CD4-positive, alpha-beta T cell treated with Interleukin-1 beta for 1 hour (primary cell): ENCODE data around the gene FXN.
"Not testable (repeated sequence)": the region's sequence is repeated elsewhere in the genome, so short reads cannot be mapped to it uniquely, and the experiment has no call there.

Experiments used
- DNase-seq, 2 donors: peaks; one replicate each; pipeline ENCODE4 v3.0.0-alpha.2; 2020 to 2022

Gene FXN

GRCh38 chr9:69027355-69028097 is 8.0 kb upstream of the FXN start:
- DNase-seq: peak; percentile 33 to 65

- peak; percentile 34 to 48 for DNase-seq
Observed at GRCh38 chr9:69028754-69029153, 6.8 kb upstream of the FXN start.

GRCh38 chr9:69029535-69029934 is 6.0 kb upstream of the FXN start:
- DNase-seq: no peak

GRCh38 chr9:69030851-69031645 is 4.5 kb upstream of the FXN start:
- DNase-seq: no peak

GRCh38 chr9:69034071-69034470 is 1.5 kb upstream of the FXN start:
- DNase-seq: no peak

GRCh38 chr9:69036309-69036708 is 757 bp downstream of the FXN start:
- DNase-seq: peak; percentile 16 to 36

GRCh38 chr9:69036799-69037198 is 1.2 kb downstream of the FXN start:
- DNase-seq: no peak

- DNase-seq: no peak
Observed at GRCh38 chr9:69040646-69041045, 5.1 kb downstream of the FXN start.

- no peak for DNase-seq
Observed at GRCh38 chr9:69044240-69045219, 9.0 kb downstream of the FXN start.

GRCh38 chr9:69045821-69046220 is 10.3 kb downstream of the FXN start:
- DNase-seq: no peak

GRCh38 chr9:69046723-69047122 is 11.2 kb downstream of the FXN start:
- DNase-seq: no peak

GRCh38 chr9:69047371-69047770 is 11.8 kb downstream of the FXN start:
- no peak for DNase-seq

GRCh38 chr9:69049094-69049493 is 13.5 kb downstream of the FXN start:
- no peak for DNase-seq

GRCh38 chr9:69050936-69051335 is 15.4 kb downstream of the FXN start:
- DNase-seq: not testable (repeated sequence)

GRCh38 chr9:69054989-69055388 is 19.4 kb downstream of the FXN start:
- DNase-seq: no peak

- DNase-seq: no peak
Observed at GRCh38 chr9:69056191-69056815, 20.8 kb downstream of the FXN start.

- no peak for DNase-seq
Observed at GRCh38 chr9:69058101-69058500, 22.5 kb downstream of the FXN start.

- DNase-seq: no peak
Observed at GRCh38 chr9:69060766-69061165, 25.2 kb downstream of the FXN start.

- no peak for DNase-seq
Observed at GRCh38 chr9:69062195-69062594, 26.6 kb downstream of the FXN start.

GRCh38 chr9:69063839-69064238 is 28.3 kb downstream of the FXN start:
- DNase-seq: no peak

- no peak for DNase-seq
Observed at GRCh38 chr9:69065660-69066059, 30.1 kb downstream of the FXN start.

- no peak for DNase-seq
Observed at GRCh38 chr9:69066955-69067354, 31.4 kb downstream of the FXN start.

- no peak for DNase-seq
Observed at GRCh38 chr9:69070201-69070600, 34.6 kb downstream of the FXN start.
